Breast epithelium (tissue), 4 donors: ENCODE data around the gene TRIP4. TPM values are rescaled to one million over a fixed set of nuclear protein-coding genes. Genes with fewer than 3 reads are reported as not detected.
A peak's percentile ranks its signal among the peaks of the same experiment; 100 is the strongest.
"Not testable (repeated sequence)": the region's sequence is repeated elsewhere in the genome, so short reads cannot be mapped to it uniquely, and the experiment has no call there.

ENCODE experiments used
- DNase-seq, 2 donors: peaks; one replicate each; pipeline ENCODE4 v3.0.0-alpha.2; 2019; ENCODE audit warnings: low spot score in 2 of 2
- H3K27ac ChIP-seq, 2 donors: fragments of 200-600 bp; sonication (generic) in 1 of 2; one replicate each; pipeline ENCODE4 v1.5.1; 2016 to 2019; ENCODE audit warnings: mild to moderate bottlenecking in 1 of 2
- H3K27me3 ChIP-seq, 2 donors: fragments of 200-600 bp; sonication (generic) in 1 of 2; one replicate each; pipeline versions ENCODE4 v1.5.1 to v1.6.0; 2017 to 2019; ENCODE audit warnings: control low read depth in 1 of 2, mild to moderate bottlenecking in 1 of 2
- H3K36me3 ChIP-seq: fragments of 200-600 bp; one replicate; pipeline ENCODE4 v1.5.1; 2019
- H3K4me1 ChIP-seq, 2 donors: fragments of 200-600 bp; sonication (generic); one replicate each; pipeline ENCODE4 v1.5.1; 2016 to 2019; ENCODE audit warnings: control low read depth in 1 of 2
- H3K4me3 ChIP-seq, 3 donors: fragments of 200-600 bp; sonication (generic); 1 replicate in 2 of 3; 2 replicates in 1 of 3; pipeline ENCODE4 v1.5.1; 2016 to 2019; ENCODE audit warnings: mild to moderate bottlenecking in 3 of 3, moderate library complexity in 2 of 3
- H3K9me3 ChIP-seq, 2 donors: fragments of 200-600 bp; sonication (generic) in 1 of 2; one replicate each; pipeline ENCODE4 v1.5.1; 2016 to 2019; ENCODE audit warnings: control low read depth in 1 of 2
- CTCF ChIP-seq, 3 donors: fragments of 450-650 bp; IDR thresholded peaks; one replicate each; pipeline ENCODE4 v1.5.1; 2016 to 2017; ENCODE audit warnings: antibody characterized with exemption in 3 of 3, mild to moderate bottlenecking in 3 of 3, moderate library complexity in 3 of 3
- POLR2A ChIP-seq: fragments of 450-650 bp; IDR thresholded peaks from one replicate; pipeline ENCODE4 v1.6.1; 2016; ENCODE audit warnings: antibody characterized with exemption, mild to moderate bottlenecking, moderate library complexity
- POLR2AphosphoS5 ChIP-seq, 3 donors: sonication (generic); formaldehyde crosslinking; IDR thresholded peaks; one replicate each; pipeline ENCODE4 v1.6.1; 2017; ENCODE audit warnings: antibody characterized with exemption in 3 of 3
- intact Hi-C: fragments of 100-400 bp; cut with DNase I; formaldehyde crosslinking; loops from one replicate; pipeline ENCODE4 v1.15.1; 2023; ENCODE audit warnings: low total_unique reads
- total RNA-seq, 3 donors: library from RNA; depleted of rRNA; stranded (reverse); fragments of >200 nt; gene quantifications; one replicate each; pipeline ENCODE4 v1.1.0, GENCODE V29; 2016

TRIP4 gene
- total RNA-seq, 3 donors from 2014 or later = 11.8 to 17.1 (median 16.1) TPM

GRCh38 chr15:64344651-64345294, 42.9 kb upstream of the TRIP4 start:
- no peak for TF ChIP-seq POLR2A
- Histone ChIP-seq H3K36me3 (no peaks in the 10 kb centered on the region), H3K27ac (no peak overlapping the region), H3K27me3 (no peaks in the 10 kb centered on the region), H3K9me3 (no peaks in the 10 kb centered on the region), H3K4me3 (no peak overlapping the region), H3K4me1 (no peaks in the 10 kb centered on the region)
- no peak for DNase-seq
- intact Hi-C loops = no loop called here

- H3K4me3 ChIP-seq, H3K36me3 ChIP-seq, intact Hi-C loops, H3K27me3 ChIP-seq, H3K9me3 ChIP-seq, H3K4me1 ChIP-seq, H3K27ac ChIP-seq, DNase-seq: not testable (repeated sequence)
Observed at GRCh38 chr15:64346242-64346641, 41.4 kb upstream of the TRIP4 start.

GRCh38 chr15:64348455-64348854, 39.2 kb upstream of the TRIP4 start:
- intact Hi-C loops = no loop called here

GRCh38 chr15:64349375-64349774, 38.3 kb upstream of the TRIP4 start:
- no peak for DNase-seq
- Histone ChIP-seq H3K27ac (no peak overlapping the region), H3K4me1 (peaks cover 0 to 2% of the 10 kb centered on the region in 2 donors), H3K27me3 (no peaks in the 10 kb centered on the region), H3K4me3 (no peak overlapping the region), H3K36me3 (no peaks in the 10 kb centered on the region), H3K9me3 (no peaks in the 10 kb centered on the region)
- intact Hi-C loops = no loop called here
- TF ChIP-seq POLR2AphosphoS5 (IDR thresholded peaks at IDR 0.05) = no peak
- no peak for TF ChIP-seq POLR2A
- TF ChIP-seq CTCF (IDR thresholded peaks at IDR 0.05) = no peak

More at GRCh38 chr15:64348455-64348854, 39.2 kb upstream of the TRIP4 start:
- Histone ChIP-seq H3K4me1 (no peaks in the 10 kb centered on the region), H3K9me3 (no peaks in the 10 kb centered on the region), H3K36me3 (no peaks in the 10 kb centered on the region), H3K4me3 (no peak overlapping the region), H3K27me3 (no peaks in the 10 kb centered on the region), H3K27ac (no peak overlapping the region)
- no peak for DNase-seq
- no peak for TF ChIP-seq POLR2A
- TF ChIP-seq CTCF (IDR thresholded peaks at IDR 0.05) = no peak
- TF ChIP-seq POLR2AphosphoS5 (IDR thresholded peaks at IDR 0.05) = no peak

- intact Hi-C loops = no loop called here
- Histone ChIP-seq H3K27ac (no peak overlapping the region), H3K4me3 (no peak overlapping the region), H3K9me3 (no peaks in the 10 kb centered on the region), H3K4me1 (peaks cover 3 to 11% of the 10 kb centered on the region in 2 donors), H3K27me3 (no peaks in the 10 kb centered on the region), H3K36me3 (no peaks in the 10 kb centered on the region)
- no peak for DNase-seq
- no peak for TF ChIP-seq POLR2AphosphoS5 (IDR thresholded peaks at IDR 0.05)
- TF ChIP-seq POLR2A = no peak
- no peak for TF ChIP-seq CTCF (IDR thresholded peaks at IDR 0.05)
Observed at GRCh38 chr15:64351265-64351664, 36.4 kb upstream of the TRIP4 start.

GRCh38 chr15:64354688-64355344, 32.8 kb upstream of the TRIP4 start:
- H3K9me3 ChIP-seq = no peaks in the 10 kb centered on the region
- TF ChIP-seq CTCF (IDR thresholded peaks at IDR 0.05) (no peak), POLR2A (no peak), POLR2AphosphoS5 (IDR thresholded peaks at IDR 0.05) (no peak)
- intact Hi-C loops = no loop called here
- peaks cover 3 to 11% of the 10 kb centered on the region in 2 donors for H3K4me1 ChIP-seq
- no peak for DNase-seq
- no peaks in the 10 kb centered on the region for H3K27me3 ChIP-seq
- H3K27ac ChIP-seq = peak overlapping the region; percentile 80 to 84
- H3K4me3 ChIP-seq = peak overlapping the region; percentile 95 to 97 (median 96)
- H3K36me3 ChIP-seq = no peaks in the 10 kb centered on the region
